Peyer's patch (tissue), 4 donors: ENCODE measurements around the gene PODN. TPM values are rescaled to one million over a fixed set of nuclear protein-coding genes. Genes with fewer than 3 reads are reported as not detected.
A peak's percentile ranks its signal among the peaks of the same experiment; 100 is the strongest.

ENCODE experiments used
- DNase-seq, 3 donors: peaks; one replicate each; pipeline ENCODE4 v3.0.0-alpha.2; 2017 to 2019
- H3K27ac ChIP-seq, 4 donors: fragments of 200-600 bp; sonication (generic); one replicate each; pipeline ENCODE4 v1.5.1; 2016 to 2019
- H3K27me3 ChIP-seq, 2 donors: fragments of 200-600 bp; sonication (generic); one replicate each; pipeline ENCODE4 v1.5.1; 2019
- H3K36me3 ChIP-seq, 3 donors: fragments of 200-600 bp; sonication (generic); one replicate each; pipeline ENCODE4 v1.5.1; 2016 to 2019
- H3K4me1 ChIP-seq, 4 donors: fragments of 200-600 bp; sonication (generic); one replicate each; pipeline ENCODE4 v1.5.1; 2016 to 2019
- H3K4me3 ChIP-seq, 4 donors: fragments of 200-600 bp; sonication (generic); 1 replicate in 3 of 4; 2 replicates in 1 of 4; pipeline ENCODE4 v1.5.1; 2016 to 2019; ENCODE audit warnings: mild to moderate bottlenecking in 1 of 4
- H3K9me3 ChIP-seq, 4 donors: fragments of 200-600 bp; sonication (generic); one replicate each; pipeline ENCODE4 v1.5.1; 2016 to 2019; ENCODE audit warnings: mild to moderate bottlenecking in 1 of 4
- CTCF ChIP-seq, 6 experiments: fragments of 450-650 bp in 4 of 6; fragments of 200-600 bp in 2 of 6; sonication (generic) in 1 of 6; IDR thresholded peaks; one replicate each; pipeline ENCODE4 v1.5.1; 2017 to 2019; ENCODE audit warnings: antibody characterized with exemption in 6 of 6, mild to moderate bottlenecking in 3 of 6, moderate library complexity in 1 of 6
- POLR2A ChIP-seq, 2 donors: fragments of 450-650 bp; IDR thresholded peaks; one replicate each; pipeline ENCODE4 v1.5.1; 2017; ENCODE audit warnings: antibody characterized with exemption in 2 of 2, mild to moderate bottlenecking in 2 of 2, moderate library complexity in 2 of 2
- total RNA-seq, 4 donors: library from RNA; depleted of rRNA; stranded (reverse); fragments of >200 nt; gene quantifications; one replicate each; pipeline ENCODE4 v1.1.0, GENCODE V29; 2016

PODN gene
- total RNA-seq, 4 donors from 2014 or later: 7.0 to 32.2 (median 17.0) TPM

- H3K4me3 ChIP-seq: no peak overlapping the region
- H3K9me3 ChIP-seq: no peaks in the 10 kb centered on the region
- H3K4me1 ChIP-seq: peaks cover 0 to 8% (median 1%) of the 10 kb centered on the region in 4 donors
- H3K27ac ChIP-seq: peak overlapping the region in 1 of 4 donors; percentile 68
- H3K27me3 ChIP-seq: no peaks in the 10 kb centered on the region
- TF ChIP-seq POLR2A (IDR thresholded peaks at IDR 0.05) (no peak), CTCF (IDR thresholded peaks at IDR 0.05) (no peak)
- H3K36me3 ChIP-seq: no peaks in the 10 kb centered on the region
- peak in 1 of 3 donors; percentile 32 for DNase-seq
Observed at GRCh38 chr1:53130598-53130877, 68.5 kb downstream of the PODN start.

- Histone ChIP-seq H3K9me3 (no peaks in the 10 kb centered on the region), H3K4me3 (no peak overlapping the region), H3K4me1 (peaks cover 0 to 13% (median 1%) of the 10 kb centered on the region in 4 donors), H3K27ac (peak overlapping the region in 1 of 4 donors; percentile 68), H3K27me3 (no peaks in the 10 kb centered on the region), H3K36me3 (no peaks in the 10 kb centered on the region)
- DNase-seq: peak in 2 of 3 donors; percentile 11 to 13
- TF ChIP-seq CTCF (IDR thresholded peaks at IDR 0.05): no peak
- TF ChIP-seq POLR2A (IDR thresholded peaks at IDR 0.05): no peak
Observed at GRCh38 chr1:53130878-53131589, 69.0 kb downstream of the PODN start.

- DNase-seq: peak in 1 of 3 donors; percentile 4
- H3K9me3 ChIP-seq: no peaks in the 10 kb centered on the region
- peaks cover 0 to 15% (median 1%) of the 10 kb centered on the region in 4 donors for H3K4me1 ChIP-seq
- H3K4me3 ChIP-seq: no peak overlapping the region
- H3K27me3 ChIP-seq: no peaks in the 10 kb centered on the region
- TF ChIP-seq POLR2A (IDR thresholded peaks at IDR 0.05) (no peak), CTCF (IDR thresholded peaks at IDR 0.05) (no peak)
- H3K36me3 ChIP-seq: no peaks in the 10 kb centered on the region
- H3K27ac ChIP-seq: peak overlapping the region in 1 of 4 donors; percentile 68
Observed at GRCh38 chr1:53131590-53131938, 69.6 kb downstream of the PODN start.

DNA sequence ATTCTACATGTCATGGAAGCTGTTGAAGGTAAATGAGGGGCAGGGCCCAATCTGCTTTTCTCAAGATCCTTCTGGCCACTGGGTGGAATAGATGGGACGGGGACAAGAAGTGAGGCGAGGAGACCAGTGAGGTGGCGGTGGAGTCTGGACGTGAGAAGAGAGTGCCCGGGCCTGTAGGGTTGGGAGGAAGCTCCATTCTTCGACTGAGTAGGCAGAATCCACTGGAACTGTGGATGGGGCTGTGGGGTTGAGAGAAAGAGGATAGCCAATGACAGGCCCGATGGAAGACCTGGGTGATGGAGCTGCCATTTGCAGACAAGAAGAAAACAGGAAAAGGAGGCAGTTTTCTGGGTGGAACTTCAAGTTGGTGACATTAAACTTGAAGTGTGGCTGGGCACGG is 70.2 kb downstream of the PODN start:
- H3K27me3 ChIP-seq: no peaks in the 10 kb centered on the region
- TF ChIP-seq CTCF (IDR thresholded peaks at IDR 0.05) (no peak), POLR2A (IDR thresholded peaks at IDR 0.05) (no peak)

GRCh38 chr1:53133261-53134041 is 71.4 kb downstream of the PODN start:
- no peak overlapping the region for H3K27ac ChIP-seq
- H3K4me3 ChIP-seq: no peak overlapping the region
- no peaks in the 10 kb centered on the region for H3K36me3 ChIP-seq
- no peak for TF ChIP-seq POLR2A (IDR thresholded peaks at IDR 0.05)
- TF ChIP-seq CTCF (IDR thresholded peaks at IDR 0.05): no peak
- no peaks in the 10 kb centered on the region for H3K27me3 ChIP-seq
- peaks cover 0 to 6% (median 0%) of the 10 kb centered on the region in 4 donors for H3K9me3 ChIP-seq
- peak in 2 of 3 donors; percentile 11 to 21 for DNase-seq
- peaks cover 0 to 15% (median 1%) of the 10 kb centered on the region in 4 donors for H3K4me1 ChIP-seq

More for the DNA sequence above, 70.2 kb downstream of the PODN start:
- no peaks in the 10 kb centered on the region for H3K9me3 ChIP-seq
- no peak overlapping the region for H3K4me3 ChIP-seq
- H3K4me1 ChIP-seq: peaks cover 0 to 15% (median 1%) of the 10 kb centered on the region in 4 donors
- H3K36me3 ChIP-seq: no peaks in the 10 kb centered on the region
- peak in 2 of 3 donors; percentile 9 to 39 for DNase-seq
- no peak overlapping the region for H3K27ac ChIP-seq
